Mesenchymal stem cell (in vitro differentiated cells and primary cell): ENCODE data around the gene NDST3.

Experiments used
- DNase-seq: peaks from one replicate; pipeline ENCODE4 v3.0.0-alpha.2; 2013
- H2AFZ ChIP-seq: one replicate; pipeline ENCODE4 v1.6.1; 2013; ENCODE audit warnings: low read depth, mild to moderate bottlenecking, control low read depth, inconsistent platforms, low read length, moderate library complexity
- H2AK5ac ChIP-seq: 2 replicates; pipeline ENCODE4 v1.6.1; 2013; ENCODE audit warnings: low read length, moderate library complexity, mild to moderate bottlenecking, inconsistent platforms; ENCODE audit not compliant: severe bottlenecking
- H2BK120ac ChIP-seq: one replicate; pipeline ENCODE4 v1.6.1; 2013; ENCODE audit warnings: low read depth, mild to moderate bottlenecking, inconsistent platforms, low read length, moderate library complexity
- H2BK12ac ChIP-seq, 2 experiments: one replicate each; pipeline ENCODE4 v1.6.1; 2013; ENCODE audit warnings: inconsistent platforms in 2 of 2, low read length in 2 of 2, mild to moderate bottlenecking in 2 of 2, moderate library complexity in 2 of 2, control low read depth in 1 of 2
- H2BK15ac ChIP-seq: one replicate; pipeline ENCODE4 v1.6.1; 2013; ENCODE audit warnings: mild to moderate bottlenecking, low read depth, inconsistent platforms; ENCODE audit not compliant: poor library complexity, severe bottlenecking
- H2BK5ac ChIP-seq: 2 replicates; pipeline ENCODE4 v1.6.1; 2013; ENCODE audit warnings: low read depth, mild to moderate bottlenecking, low read length, control low read depth, inconsistent platforms; ENCODE audit not compliant: poor library complexity, severe bottlenecking
- H3K14ac ChIP-seq, 2 experiments: one replicate each; pipeline ENCODE4 v1.6.1; 2013; ENCODE audit warnings: inconsistent platforms in 2 of 2, low read length in 2 of 2, control low read depth in 1 of 2, mild to moderate bottlenecking in 1 of 2, moderate library complexity in 1 of 2
- H3K18ac ChIP-seq, 2 experiments: one replicate each; pipeline ENCODE4 v1.6.1; 2013; ENCODE audit warnings: inconsistent platforms in 2 of 2, low read length in 2 of 2, control low read depth in 1 of 2, low read depth in 1 of 2, mild to moderate bottlenecking in 1 of 2
- H3K23ac ChIP-seq, 2 experiments: one replicate each; pipeline ENCODE4 v1.6.1; 2013; ENCODE audit warnings: inconsistent platforms in 2 of 2, low read length in 2 of 2, mild to moderate bottlenecking in 2 of 2, moderate library complexity in 2 of 2, control low read depth in 1 of 2
- H3K27ac ChIP-seq: 2 replicates; pipeline ENCODE4 v1.5.1; 2013; ENCODE audit warnings: mild to moderate bottlenecking, moderate library complexity, low read length, control low read depth, inconsistent platforms; ENCODE audit not compliant: poor library complexity, severe bottlenecking
- H3K27me3 ChIP-seq, 2 experiments: 2 replicates each; pipeline versions ENCODE4 v1.6.1 to v1.7.0; 2013; ENCODE audit warnings: low read length in 2 of 2, mild to moderate bottlenecking in 2 of 2, moderate library complexity in 2 of 2, control low read depth in 1 of 2, inconsistent platforms in 1 of 2; ENCODE audit not compliant: control insufficient read depth in 1 of 2, insufficient read depth in 1 of 2
- H3K36me3 ChIP-seq, 2 experiments: 2 replicates each; pipeline versions ENCODE4 v1.6.1 to v1.7.0; 2013; ENCODE audit warnings: low read length in 2 of 2, control low read depth in 1 of 2, inconsistent platforms in 1 of 2, low read depth in 1 of 2, mild to moderate bottlenecking in 1 of 2; ENCODE audit not compliant: insufficient read depth in 2 of 2, control insufficient read depth in 1 of 2
- H3K4ac ChIP-seq, 2 experiments: one replicate each; pipeline ENCODE4 v1.6.1; 2013; ENCODE audit warnings: inconsistent platforms in 2 of 2, low read length in 2 of 2, mild to moderate bottlenecking in 2 of 2, moderate library complexity in 2 of 2, control low read depth in 1 of 2, low read depth in 1 of 2
- H3K4me1 ChIP-seq: 2 replicates; pipeline ENCODE4 v1.6.1; 2013; ENCODE audit warnings: low read depth, low read length, control low read depth; ENCODE audit not compliant: control insufficient read depth, insufficient read depth
- H3K4me2 ChIP-seq: 2 replicates; pipeline ENCODE4 v1.6.1; 2013; ENCODE audit warnings: low read length, mild to moderate bottlenecking, inconsistent platforms; ENCODE audit not compliant: poor library complexity, severe bottlenecking
- H3K4me3 ChIP-seq, 2 experiments: 2 replicates each; pipeline versions ENCODE4 v1.5.1 to v1.7.0; 2013; ENCODE audit warnings: low read length in 2 of 2, mild to moderate bottlenecking in 2 of 2, control low read depth in 1 of 2, low read depth in 1 of 2; ENCODE audit not compliant: insufficient read depth in 1 of 2
- H3K79me1 ChIP-seq: replicated peaks from 2 replicates; pipeline ENCODE4 v1.6.1; 2013; ENCODE audit warnings: mild to moderate bottlenecking, control low read depth, low read length, inconsistent platforms; ENCODE audit not compliant: poor library complexity, severe bottlenecking
- H3K9ac ChIP-seq: 2 replicates; pipeline ENCODE4 v1.7.0; 2013; ENCODE audit warnings: mild to moderate bottlenecking, low read length, moderate library complexity
- H3K9me3 ChIP-seq: 2 replicates; pipeline ENCODE4 v1.7.0; 2013; ENCODE audit warnings: mild to moderate bottlenecking, low read length; ENCODE audit not compliant: control insufficient read depth
- H4K8ac ChIP-seq: one replicate; pipeline ENCODE4 v1.6.1; 2013; ENCODE audit warnings: inconsistent platforms, mild to moderate bottlenecking, low read length, moderate library complexity
- H4K91ac ChIP-seq: one replicate; pipeline ENCODE4 v1.6.1; 2013; ENCODE audit warnings: mild to moderate bottlenecking, low read length, inconsistent platforms
- WGBS: methylation state at CpG from one replicate; pipeline ENCODE4 v1.1.7; 2013; ENCODE audit warnings: mixed read lengths; 5-methylcytosine and 5-hydroxymethylcytosine counted together

The NDST3 gene

GRCh38 chr4:118120120-118120760, 86.0 kb downstream of the NDST3 start:
- H3K18ac ChIP-seq = no peak overlapping the region
- H4K91ac ChIP-seq = no peak overlapping the region
- H2BK15ac ChIP-seq = peak overlapping the region; percentile 80
- no peaks in the 10 kb centered on the region for H3K36me3 ChIP-seq
- no peaks in the 10 kb centered on the region for H3K27me3 ChIP-seq
- H2AK5ac ChIP-seq = no peak overlapping the region
- DNase-seq = no peak
- no peak overlapping the region for H2AFZ ChIP-seq
- H3K14ac ChIP-seq = peak overlapping the region in 1 of 2 experiments; percentile 15
- no peak overlapping the region for H3K4ac ChIP-seq
- H3K4me1 ChIP-seq = no peaks in the 10 kb centered on the region
- H4K8ac ChIP-seq = no peak overlapping the region
- 61% methylated on average over 4 of the region's 5 CpGs for WGBS
- H3K4me2 ChIP-seq = no peak overlapping the region
- no peaks in the 10 kb centered on the region for H3K9me3 ChIP-seq
- H3K4me3 ChIP-seq = no peak overlapping the region
- no peak overlapping the region for H2BK12ac ChIP-seq
- no peaks in the 10 kb centered on the region for H3K79me1 ChIP-seq
- no peak overlapping the region for H2BK5ac ChIP-seq
- no peak overlapping the region for H3K27ac ChIP-seq
- H3K9ac ChIP-seq = no peak overlapping the region
- no peak overlapping the region for H3K23ac ChIP-seq
- no peak overlapping the region for H2BK120ac ChIP-seq

DNA sequence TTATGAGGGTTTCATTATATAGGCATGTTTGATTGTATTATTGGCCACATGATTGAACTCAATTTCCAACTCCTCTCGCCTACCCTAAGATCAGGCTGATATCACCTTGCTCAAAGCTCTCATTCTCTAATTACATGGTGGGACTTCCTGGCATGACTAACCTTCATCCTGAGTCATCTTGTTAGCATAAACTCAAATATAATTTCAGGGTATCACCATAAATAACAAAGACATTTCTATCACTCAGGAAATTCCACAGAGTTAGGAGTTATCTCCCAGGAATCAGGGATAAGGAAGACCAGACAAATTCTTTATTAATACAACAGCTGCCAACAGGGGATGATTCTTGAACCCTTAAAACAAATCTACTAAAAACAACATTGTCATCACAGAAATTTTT, 90.7 kb downstream of the NDST3 start:
- Histone ChIP-seq H4K91ac (no peak overlapping the region), H2BK15ac (no peak overlapping the region), H2AK5ac (no peak overlapping the region), H3K4me3 (no peak overlapping the region), H3K79me1 (no peaks in the 10 kb centered on the region), H3K27me3 (no peaks in the 10 kb centered on the region), H3K9me3 (no peaks in the 10 kb centered on the region), H3K4me1 (no peaks in the 10 kb centered on the region), H2BK5ac (no peak overlapping the region), H2AFZ (no peak overlapping the region), H3K36me3 (no peaks in the 10 kb centered on the region), H3K27ac (no peak overlapping the region), H3K23ac (no peak overlapping the region), H2BK120ac (no peak overlapping the region), H3K14ac (no peak overlapping the region), H3K4ac (no peak overlapping the region), H4K8ac (no peak overlapping the region), H2BK12ac (no peak overlapping the region), H3K18ac (no peak overlapping the region), H3K9ac (no peak overlapping the region), H3K4me2 (no peak overlapping the region)
- peak; percentile 7 for DNase-seq
- 51% methylated on average over 1 of the region's 1 CpG for WGBS

DNA sequence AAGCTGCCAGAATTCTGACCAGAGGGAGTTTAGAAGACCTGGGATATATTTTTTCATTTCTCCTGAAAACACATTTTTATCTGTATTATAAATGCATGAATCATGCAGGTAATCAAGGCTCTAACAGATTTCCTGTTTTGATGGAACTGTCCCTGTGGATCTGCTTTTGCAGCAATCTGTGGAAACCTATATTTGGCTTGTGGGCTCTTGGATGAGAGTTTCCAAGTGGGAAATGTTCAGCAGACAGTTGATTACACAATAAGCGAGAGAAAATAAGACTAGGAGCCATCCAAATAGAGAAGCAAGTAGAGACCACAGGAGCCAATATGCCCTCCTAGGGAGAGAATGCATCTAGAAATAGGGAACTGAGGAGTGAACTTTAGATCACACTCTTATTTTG, 105.0 kb downstream of the NDST3 start:
- Histone ChIP-seq H3K79me1 (no peaks in the 10 kb centered on the region), H4K8ac (no peak overlapping the region)
- 100% methylated on average over 1 of the region's 1 CpG for WGBS

DNA sequence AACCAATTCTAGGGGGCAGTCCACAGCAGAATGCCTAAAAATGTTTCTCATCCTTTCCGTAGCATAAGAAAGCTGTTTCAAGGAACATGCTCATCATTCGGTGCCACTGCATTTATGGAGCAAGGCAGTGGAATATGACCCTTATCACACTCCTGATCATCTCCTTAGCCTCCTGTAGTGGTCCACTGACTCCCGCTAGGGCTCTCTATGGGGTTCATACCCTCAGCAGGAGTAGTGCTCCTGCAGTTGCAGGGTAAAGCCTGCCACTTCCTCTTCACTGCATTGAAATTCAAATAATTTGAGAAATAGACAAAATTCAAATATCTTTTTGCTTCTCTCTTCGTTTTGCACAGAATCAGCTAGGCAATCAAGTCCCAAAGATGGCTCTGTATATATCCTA, 107.0 kb downstream of the NDST3 start:
- Histone ChIP-seq H3K27me3 (no peaks in the 10 kb centered on the region), H3K9me3 (no peaks in the 10 kb centered on the region), H3K79me1 (no peaks in the 10 kb centered on the region), H4K8ac (no peak overlapping the region), H3K36me3 (no peaks in the 10 kb centered on the region), H3K14ac (no peak overlapping the region), H3K4me1 (no peaks in the 10 kb centered on the region), H3K4me2 (no peak overlapping the region), H3K9ac (no peak overlapping the region), H3K27ac (no peak overlapping the region), H2BK120ac (no peak overlapping the region), H4K91ac (no peak overlapping the region), H2BK12ac (no peak overlapping the region), H2BK15ac (no peak overlapping the region), H3K4ac (no peak overlapping the region), H3K4me3 (no peak overlapping the region), H2AFZ (no peak overlapping the region), H3K18ac (no peak overlapping the region), H3K23ac (no peak overlapping the region), H2AK5ac (no peak overlapping the region), H2BK5ac (no peak overlapping the region)
- no peak for DNase-seq
- 82% methylated on average over 3 of the region's 4 CpGs for WGBS

More for the DNA sequence above, 105.0 kb downstream of the NDST3 start:
- no peak overlapping the region for H3K4me3 ChIP-seq
- H2BK5ac ChIP-seq = no peak overlapping the region
- H3K9me3 ChIP-seq = peaks cover 1% of the 10 kb centered on the region
- no peak overlapping the region for H3K4ac ChIP-seq
- H3K18ac ChIP-seq = no peak overlapping the region
- no peak for DNase-seq
- no peak overlapping the region for H2BK120ac ChIP-seq
- no peak overlapping the region for H3K14ac ChIP-seq
- H2AFZ ChIP-seq = no peak overlapping the region
- H3K4me1 ChIP-seq = no peaks in the 10 kb centered on the region
- H3K23ac ChIP-seq = no peak overlapping the region
- H2BK12ac ChIP-seq = no peak overlapping the region
- H3K36me3 ChIP-seq = no peaks in the 10 kb centered on the region
- no peak overlapping the region for H3K27ac ChIP-seq
- no peak overlapping the region for H2BK15ac ChIP-seq
- no peak overlapping the region for H3K4me2 ChIP-seq
- H2AK5ac ChIP-seq = no peak overlapping the region
- H3K9ac ChIP-seq = no peak overlapping the region
- H4K91ac ChIP-seq = no peak overlapping the region
- no peaks in the 10 kb centered on the region for H3K27me3 ChIP-seq
